Vagina (tissue), 2 donors: ENCODE measurements around the gene C12orf43. TPM values are rescaled to one million over a fixed set of nuclear protein-coding genes. Genes with fewer than 3 reads are reported as not detected.

Source experiments
- DNase-seq, 2 donors: peaks; one replicate each; pipeline ENCODE4 v3.0.0-alpha.2; 2017; ENCODE audit errors: extremely low spot score in 2 of 2
- H3K27ac ChIP-seq: fragments of 200-600 bp; sonication (generic); one replicate; pipeline ENCODE4 v1.5.1; 2019
- H3K27me3 ChIP-seq: fragments of 200-600 bp; sonication (generic); one replicate; pipeline ENCODE4 v1.5.1; 2019
- H3K36me3 ChIP-seq, 2 donors: fragments of 200-600 bp; sonication (generic); one replicate each; pipeline ENCODE4 v1.5.1; 2017 to 2019
- H3K4me1 ChIP-seq: fragments of 200-600 bp; sonication (generic); one replicate; pipeline ENCODE4 v1.5.1; 2019
- H3K4me3 ChIP-seq, 2 donors: fragments of 200-600 bp; sonication (generic); 1 replicate in 1 of 2; 2 replicates in 1 of 2; pipeline ENCODE4 v1.5.1; 2016 to 2019
- H3K9me3 ChIP-seq: fragments of 200-600 bp; sonication (generic); one replicate; pipeline ENCODE4 v1.5.1; 2019
- CTCF ChIP-seq, 3 experiments: fragments of 450-650 bp in 2 of 3; fragments of 200-600 bp in 1 of 3; sonication (generic) in 1 of 3; IDR thresholded peaks; one replicate each; pipeline ENCODE4 v1.5.1; 2017 to 2019; ENCODE audit warnings: antibody characterized with exemption in 3 of 3, mild to moderate bottlenecking in 2 of 3, moderate library complexity in 2 of 3
- POLR2A ChIP-seq, 2 donors: fragments of 450-650 bp; IDR thresholded peaks; one replicate each; pipeline ENCODE4 v1.6.1; 2017; ENCODE audit warnings: antibody characterized with exemption in 2 of 2, mild to moderate bottlenecking in 2 of 2, moderate library complexity in 2 of 2
- POLR2AphosphoS5 ChIP-seq, 2 donors: sonication (generic); formaldehyde crosslinking; IDR thresholded peaks; one replicate each; pipeline ENCODE4 v1.9.0; 2017; ENCODE audit warnings: antibody characterized with exemption in 2 of 2, mild to moderate bottlenecking in 2 of 2, low read depth in 1 of 2; ENCODE audit not compliant: insufficient read depth in 1 of 2
- intact Hi-C: fragments of 100-400 bp; cut with DNase I; formaldehyde crosslinking; loops from one replicate; pipeline ENCODE4 v1.15.1; 2023
- total RNA-seq: library from RNA; depleted of rRNA; stranded (reverse); fragments of >200 nt; gene quantifications from one replicate; pipeline ENCODE4 v1.2.3, GENCODE V29; 2016

Gene C12orf43
- total RNA-seq, 1 donor from 2014 or later, result 7.4 TPM

- no peak for DNase-seq
- no peaks in the 10 kb centered on the region for H3K9me3 ChIP-seq
- H3K27me3 ChIP-seq, result no peaks in the 10 kb centered on the region
- no peak overlapping the region for H3K27ac ChIP-seq
- H3K4me3 ChIP-seq, result no peak overlapping the region
- TF ChIP-seq POLR2AphosphoS5 (IDR thresholded peaks at IDR 0.05; ENCODE audit: insufficient read depth in 1 of 2, low read depth in 1 of 2) (no peak), CTCF (IDR thresholded peaks at IDR 0.05) (no peak), POLR2A (IDR thresholded peaks at IDR 0.05) (no peak)
- peaks cover 5% of the 10 kb centered on the region for H3K4me1 ChIP-seq
- intact Hi-C loops, result no loop called here
- H3K36me3 ChIP-seq, result peaks cover 0 to 59% of the 10 kb centered on the region in 2 donors
These were observed 5.4 kb downstream of the C12orf43 start for GRCh38 chr12:121010860-121011259.

- H3K27me3 ChIP-seq, result no peaks in the 10 kb centered on the region
- no peak for DNase-seq
- H3K36me3 ChIP-seq, result peaks cover 0 to 59% of the 10 kb centered on the region in 2 donors
- no peaks in the 10 kb centered on the region for H3K4me1 ChIP-seq
- no peak overlapping the region for H3K27ac ChIP-seq
- intact Hi-C loops, result no loop called here
- H3K9me3 ChIP-seq, result no peaks in the 10 kb centered on the region
- no peak for TF ChIP-seq POLR2AphosphoS5 (IDR thresholded peaks at IDR 0.05; ENCODE audit: insufficient read depth in 1 of 2, low read depth in 1 of 2)
- TF ChIP-seq CTCF (IDR thresholded peaks at IDR 0.05), result no peak
- no peak for TF ChIP-seq POLR2A (IDR thresholded peaks at IDR 0.05)
- H3K4me3 ChIP-seq, result no peak overlapping the region
These were observed 6.5 kb downstream of the C12orf43 start for GRCh38 chr12:121009741-121010140.

- intact Hi-C loops, result no loop called here
- no peak for TF ChIP-seq CTCF (IDR thresholded peaks at IDR 0.05)
- no peak for TF ChIP-seq POLR2AphosphoS5 (IDR thresholded peaks at IDR 0.05; ENCODE audit: insufficient read depth in 1 of 2, low read depth in 1 of 2)
- TF ChIP-seq POLR2A (IDR thresholded peaks at IDR 0.05), result no peak
- Histone ChIP-seq H3K27ac (no peak overlapping the region), H3K4me3 (no peak overlapping the region), H3K36me3 (peaks cover 0 to 71% of the 10 kb centered on the region in 2 donors), H3K4me1 (no peaks in the 10 kb centered on the region), H3K27me3 (no peaks in the 10 kb centered on the region), H3K9me3 (no peaks in the 10 kb centered on the region)
- no peak for DNase-seq
These were observed 7.8 kb downstream of the C12orf43 start for GRCh38 chr12:121008347-121009098.

GRCh38 chr12:121005346-121005815 lies 10.9 kb downstream of the C12orf43 start:
- DNase-seq, result no peak
- TF ChIP-seq POLR2AphosphoS5 (IDR thresholded peaks at IDR 0.05; ENCODE audit: insufficient read depth in 1 of 2, low read depth in 1 of 2) (no peak), POLR2A (IDR thresholded peaks at IDR 0.05) (no peak)
- H3K27me3 ChIP-seq, result no peaks in the 10 kb centered on the region
- H3K36me3 ChIP-seq, result peaks cover 0 to 60% of the 10 kb centered on the region in 2 donors
- no peak overlapping the region for H3K4me3 ChIP-seq
- no peaks in the 10 kb centered on the region for H3K4me1 ChIP-seq
- no peak overlapping the region for H3K27ac ChIP-seq
- intact Hi-C loops, result no loop called here
- no peaks in the 10 kb centered on the region for H3K9me3 ChIP-seq

- Histone ChIP-seq H3K4me1 (peaks cover 3% of the 10 kb centered on the region), H3K9me3 (no peaks in the 10 kb centered on the region), H3K27ac (no peak overlapping the region), H3K36me3 (peaks cover 0 to 50% of the 10 kb centered on the region in 2 donors), H3K4me3 (no peak overlapping the region), H3K27me3 (no peaks in the 10 kb centered on the region)
- DNase-seq, result no peak
- intact Hi-C loops, result no loop called here
- TF ChIP-seq POLR2A (IDR thresholded peaks at IDR 0.05), result no peak
- no peak for TF ChIP-seq POLR2AphosphoS5 (IDR thresholded peaks at IDR 0.05; ENCODE audit: insufficient read depth in 1 of 2, low read depth in 1 of 2)
- TF ChIP-seq CTCF (IDR thresholded peaks at IDR 0.05), result no peak
These were observed 12.0 kb downstream of the C12orf43 start for GRCh38 chr12:121004253-121004815.
